Hippocampal formation (tissue), 2 donors: Measurements from ENCODE around the gene MCC.
"Not testable (repeated sequence)": the region's sequence is repeated elsewhere in the genome, so short reads cannot be mapped to it uniquely, and the experiment has no call there.

ENCODE experiments used
- DNase-seq, 2 donors: peaks; one replicate each; lab custom pipeline; 2025; lab: John Stamatoyannopoulos, UW

Gene MCC

GRCh38 chr5:113081881-113082546, 406.2 kb downstream of the MCC start:
- no peak for DNase-seq

GRCh38 chr5:113081091-113081839, 407.0 kb downstream of the MCC start:
- DNase-seq: no peak

GRCh38 chr5:113076649-113077048, 411.6 kb downstream of the MCC start:
- not testable (repeated sequence) for DNase-seq

- no peak for DNase-seq
Measured at GRCh38 chr5:113075019-113075418, 413.2 kb downstream of the MCC start.

GRCh38 chr5:113073629-113074034, 414.6 kb downstream of the MCC start:
- DNase-seq: not testable (repeated sequence)

- no peak for DNase-seq
Measured at GRCh38 chr5:113071401-113071800, 416.9 kb downstream of the MCC start.

GRCh38 chr5:113070901-113071300, 417.4 kb downstream of the MCC start:
- DNase-seq: no peak

- DNase-seq: no peak
Measured at GRCh38 chr5:113068559-113068958, 419.7 kb downstream of the MCC start.

- DNase-seq: peak in 1 of 2 donors; percentile 21
Measured at GRCh38 chr5:113067635-113068344, 420.5 kb downstream of the MCC start.

- no peak for DNase-seq
Measured at GRCh38 chr5:113065626-113066025, 422.6 kb downstream of the MCC start.

GRCh38 chr5:113064806-113065205, 423.4 kb downstream of the MCC start:
- DNase-seq: no peak

GRCh38 chr5:113063927-113064326, 424.3 kb downstream of the MCC start:
- no peak for DNase-seq

- DNase-seq: no peak
Measured at GRCh38 chr5:113062869-113063508, 425.3 kb downstream of the MCC start.

- DNase-seq: no peak
Measured at GRCh38 chr5:113061846-113062780, 426.1 kb downstream of the MCC start.

GRCh38 chr5:113060408-113061025, 427.7 kb downstream of the MCC start:
- no peak for DNase-seq

GRCh38 chr5:113059232-113060040, 428.8 kb downstream of the MCC start:
- DNase-seq: no peak

- no peak for DNase-seq
Measured at GRCh38 chr5:113058706-113059226, 429.5 kb downstream of the MCC start.

GRCh38 chr5:113058269-113058668, 430.0 kb downstream of the MCC start:
- DNase-seq: no peak

GRCh38 chr5:113057557-113057984, 430.7 kb downstream of the MCC start:
- no peak for DNase-seq

GRCh38 chr5:113056988-113057387, 431.3 kb downstream of the MCC start:
- no peak for DNase-seq
